ENCODE results near the gene IFNA17.
"Not testable (repeated sequence)": the region's sequence is repeated elsewhere in the genome, so short reads cannot be mapped to it uniquely, and the experiment has no call there.

Gene IFNA17

DNA sequence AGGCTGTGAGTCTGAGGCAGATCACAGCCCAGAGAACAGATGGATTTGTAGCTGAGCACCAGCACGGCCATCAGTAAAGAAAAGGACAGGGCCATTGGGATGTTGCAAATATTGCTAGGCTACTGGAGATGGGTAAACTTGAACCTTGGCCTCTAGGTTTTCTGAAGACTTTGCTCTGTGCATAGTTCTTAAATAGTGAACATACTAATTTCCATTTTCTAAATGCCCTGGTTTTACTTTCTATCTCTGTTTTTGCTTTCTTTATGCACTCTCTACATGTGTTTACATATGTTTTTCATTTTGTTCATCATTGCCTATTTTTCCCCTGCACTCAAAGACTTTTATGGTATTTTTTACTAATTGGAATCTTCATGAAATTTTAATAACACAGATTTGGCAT is 10.8 kb downstream of the IFNA17 start, which contains the start of gene IFNA16:
Gene IFNA16 (minus strand): TSS at position 101 of the 400 bp plus-strand sequence. CDS start 6 bp downstream, at position 95.
- TF ChIP-seq SIN3A (IDR thresholded peaks at IDR 0.05; ENCODE audit: borderline replicate concordance, insufficient read depth, low read length); POLR2AphosphoS5 (IDR thresholded peaks at IDR 0.05; ENCODE audit: low read depth, low read length): not testable (repeated sequence)
- TF ChIP-seq, protein P1, sequence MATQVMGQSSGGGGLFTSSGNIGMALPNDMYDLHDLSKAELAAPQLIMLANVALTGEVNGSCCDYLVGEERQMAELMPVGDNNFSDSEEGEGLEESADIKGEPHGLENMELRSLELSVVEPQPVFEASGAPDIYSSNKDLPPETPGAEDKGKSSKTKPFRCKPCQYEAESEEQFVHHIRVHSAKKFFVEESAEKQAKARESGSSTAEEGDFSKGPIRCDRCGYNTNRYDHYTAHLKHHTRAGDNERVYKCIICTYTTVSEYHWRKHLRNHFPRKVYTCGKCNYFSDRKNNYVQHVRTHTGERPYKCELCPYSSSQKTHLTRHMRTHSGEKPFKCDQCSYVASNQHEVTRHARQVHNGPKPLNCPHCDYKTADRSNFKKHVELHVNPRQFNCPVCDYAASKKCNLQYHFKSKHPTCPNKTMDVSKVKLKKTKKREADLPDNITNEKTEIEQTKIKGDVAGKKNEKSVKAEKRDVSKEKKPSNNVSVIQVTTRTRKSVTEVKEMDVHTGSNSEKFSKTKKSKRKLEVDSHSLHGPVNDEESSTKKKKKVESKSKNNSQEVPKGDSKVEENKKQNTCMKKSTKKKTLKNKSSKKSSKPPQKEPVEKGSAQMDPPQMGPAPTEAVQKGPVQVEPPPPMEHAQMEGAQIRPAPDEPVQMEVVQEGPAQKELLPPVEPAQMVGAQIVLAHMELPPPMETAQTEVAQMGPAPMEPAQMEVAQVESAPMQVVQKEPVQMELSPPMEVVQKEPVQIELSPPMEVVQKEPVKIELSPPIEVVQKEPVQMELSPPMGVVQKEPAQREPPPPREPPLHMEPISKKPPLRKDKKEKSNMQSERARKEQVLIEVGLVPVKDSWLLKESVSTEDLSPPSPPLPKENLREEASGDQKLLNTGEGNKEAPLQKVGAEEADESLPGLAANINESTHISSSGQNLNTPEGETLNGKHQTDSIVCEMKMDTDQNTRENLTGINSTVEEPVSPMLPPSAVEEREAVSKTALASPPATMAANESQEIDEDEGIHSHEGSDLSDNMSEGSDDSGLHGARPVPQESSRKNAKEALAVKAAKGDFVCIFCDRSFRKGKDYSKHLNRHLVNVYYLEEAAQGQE (IDR thresholded peaks at IDR 0.05; ENCODE audit: insufficient read depth in 1 of 2, low read depth in 2 of 2, low read length in 2 of 2): not testable (repeated sequence)

DNA sequence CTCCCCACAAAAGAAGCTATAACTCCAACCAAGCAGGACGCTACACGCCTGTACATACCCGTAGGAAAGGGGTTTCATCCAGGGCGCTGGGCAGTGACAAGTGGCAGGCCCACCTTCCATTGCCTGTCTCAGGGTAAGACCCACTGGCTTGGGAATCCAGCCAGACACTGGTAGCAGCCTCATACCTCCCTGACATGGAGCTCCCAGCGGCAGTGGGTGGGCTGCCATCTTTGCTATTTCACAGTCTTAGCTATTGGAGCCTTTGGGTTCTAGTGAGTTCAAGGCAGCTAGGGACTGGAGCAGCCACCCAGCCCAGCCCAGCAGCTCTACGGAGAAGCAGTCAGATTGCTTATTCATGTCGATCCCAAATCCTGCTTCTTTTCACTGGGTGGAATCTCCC is 17.7 kb downstream of the IFNA17 start:
- TF ChIP-seq, protein P1 (IDR thresholded peaks at IDR 0.05; ENCODE audit: insufficient read depth in 1 of 2, low read depth in 2 of 2, low read length in 2 of 2): no peak
- TF ChIP-seq FOXP2 (optimal IDR thresholded peaks at IDR 0.05; ENCODE audit: borderline replicate concordance, extremely low read depth, extremely low read length, insufficient read depth) (no peak), SIN3A (IDR thresholded peaks at IDR 0.05; ENCODE audit: borderline replicate concordance, insufficient read depth, low read length) (no peak), TAF1 (IDR thresholded peaks at IDR 0.05; ENCODE audit: borderline replicate concordance, insufficient read depth, low read length) (no peak), POLR2AphosphoS5 (IDR thresholded peaks at IDR 0.05; ENCODE audit: low read depth, low read length) (no peak)

DNA sequence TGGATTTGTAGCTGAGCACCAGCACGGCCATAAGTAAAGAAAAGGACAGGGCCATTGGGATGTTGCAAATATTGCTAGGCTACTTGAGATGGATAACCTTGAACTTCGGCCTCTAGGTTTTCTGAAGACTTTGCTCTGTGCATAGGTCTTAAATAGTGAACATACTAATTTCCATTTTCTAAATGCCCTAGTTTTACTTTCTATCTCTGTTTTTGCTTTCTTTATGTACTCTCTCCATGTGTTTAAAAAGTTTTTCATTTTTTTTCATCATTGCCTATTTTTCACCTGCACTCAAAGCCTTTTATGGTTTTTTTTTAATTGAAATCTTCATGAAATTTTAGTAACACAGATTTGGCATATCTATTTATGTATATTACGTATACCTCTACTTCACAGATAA is 21.0 kb downstream of the IFNA17 start, which contains the start of gene IFNA10:
Gene IFNA10 (minus strand): TSS at position 101 of the 400 bp plus-strand sequence. CDS start 46 bp downstream, at position 55.
- TF ChIP-seq SIN3A (IDR thresholded peaks at IDR 0.05; ENCODE audit: borderline replicate concordance, insufficient read depth, low read length); FOXP2 (optimal IDR thresholded peaks at IDR 0.05; ENCODE audit: borderline replicate concordance, extremely low read depth, extremely low read length, insufficient read depth); TAF1 (IDR thresholded peaks at IDR 0.05; ENCODE audit: borderline replicate concordance, insufficient read depth, low read length): not testable (repeated sequence)

DNA sequence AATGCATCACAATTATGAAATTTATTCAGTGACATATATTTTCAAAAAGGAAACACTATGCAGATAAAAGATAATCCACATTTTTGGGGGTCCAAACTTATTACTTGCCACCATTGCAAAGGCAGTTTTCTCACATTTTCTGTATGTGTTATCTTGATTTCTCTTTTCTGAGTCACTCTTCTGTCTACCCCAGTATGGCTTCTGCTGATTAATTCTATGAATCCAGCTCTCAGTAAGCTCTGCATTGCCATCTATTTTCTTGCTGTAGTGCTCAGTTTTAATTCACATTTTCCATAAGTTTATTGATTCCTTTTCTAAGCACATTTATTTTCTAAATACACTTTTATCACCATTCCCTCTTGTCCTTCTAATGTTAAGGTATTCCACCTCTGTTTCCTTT is 22.8 kb downstream of the IFNA17 start:
- TF ChIP-seq SIN3A (IDR thresholded peaks at IDR 0.05; ENCODE audit: borderline replicate concordance, insufficient read depth, low read length) (no peak), FOXP2 (optimal IDR thresholded peaks at IDR 0.05; ENCODE audit: borderline replicate concordance, extremely low read depth, extremely low read length, insufficient read depth) (no peak), TAF1 (IDR thresholded peaks at IDR 0.05; ENCODE audit: borderline replicate concordance, insufficient read depth, low read length) (no peak), POLR2AphosphoS5 (IDR thresholded peaks at IDR 0.05; ENCODE audit: low read depth, low read length) (no peak)
- TF ChIP-seq, protein P1 (IDR thresholded peaks at IDR 0.05; ENCODE audit: insufficient read depth in 1 of 2, low read depth in 2 of 2, low read length in 2 of 2): no peak

DNA sequence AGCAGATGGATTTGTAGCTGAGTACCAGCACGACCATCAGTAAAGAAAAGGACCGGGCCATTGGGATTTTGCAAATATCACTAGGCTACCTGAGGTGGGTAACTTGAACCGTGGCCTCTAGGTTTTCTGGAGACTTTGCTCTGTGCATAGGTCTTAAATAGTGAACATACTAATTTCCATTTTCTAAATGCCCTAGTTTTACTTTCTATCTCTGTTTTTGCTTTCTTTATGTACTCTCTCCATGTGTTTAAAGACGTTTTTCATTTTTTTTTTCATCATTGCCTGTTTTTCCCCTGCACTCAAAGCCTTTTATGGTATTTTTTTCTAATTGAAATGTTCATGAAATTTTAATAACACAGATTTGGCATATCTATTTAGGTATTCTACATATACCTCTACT is 25.9 kb downstream of the IFNA17 start, which contains the start of gene IFNA7:
Gene IFNA7 (minus strand): TSS at position 101 of the 400 bp plus-strand sequence. CDS start 40 bp downstream, at position 61.
- TF ChIP-seq, protein P1 (IDR thresholded peaks at IDR 0.05; ENCODE audit: insufficient read depth in 1 of 2, low read depth in 2 of 2, low read length in 2 of 2): not testable (repeated sequence)
- not testable (repeated sequence) for TF ChIP-seq FOXP2 (optimal IDR thresholded peaks at IDR 0.05; ENCODE audit: borderline replicate concordance, extremely low read depth, extremely low read length, insufficient read depth); TAF1 (IDR thresholded peaks at IDR 0.05; ENCODE audit: borderline replicate concordance, insufficient read depth, low read length)

Measured in PFSK-1 (cell line).